HG03280 (cell line): Measurements from ENCODE around the gene OR4C12.
"Not testable (repeated sequence)": the region's sequence is repeated elsewhere in the genome, so short reads cannot be mapped to it uniquely, and the experiment has no call there.

ENCODE experiments used
- ATAC-seq: cut with Tn5 transposase; IDR thresholded peaks from one replicate; pipeline ENCODE4 v1.9.1; 2021; ENCODE audit warnings: mild to moderate bottlenecking, moderate library complexity; ENCODE audit not compliant: unreplicated experiment

The OR4C12 gene

DNA sequence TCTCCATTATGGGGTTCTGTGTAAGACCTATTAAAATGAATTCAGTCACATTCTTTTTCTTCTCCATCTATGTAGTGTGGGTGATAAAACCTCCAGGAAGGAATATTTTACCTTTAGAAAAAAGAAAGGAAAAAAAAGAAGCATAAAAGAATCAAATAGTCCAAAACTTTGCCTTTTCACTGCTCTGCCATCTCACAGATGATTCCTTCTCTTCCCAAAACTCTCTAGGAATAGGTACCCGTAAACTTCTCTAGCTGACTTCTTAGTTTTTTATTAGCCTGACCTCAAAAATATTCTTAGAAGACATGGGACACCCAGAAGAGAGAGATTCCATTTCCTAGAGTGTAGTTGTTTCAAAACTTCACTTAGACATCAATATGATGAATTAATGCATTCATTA lies at the start of gene OR4C12:
OR4C12 (minus strand) TSS at position 101 of the 400 bp plus-strand sequence; CDS start at position 67, 34 bp downstream.
- ATAC-seq = not testable (repeated sequence)

DNA sequence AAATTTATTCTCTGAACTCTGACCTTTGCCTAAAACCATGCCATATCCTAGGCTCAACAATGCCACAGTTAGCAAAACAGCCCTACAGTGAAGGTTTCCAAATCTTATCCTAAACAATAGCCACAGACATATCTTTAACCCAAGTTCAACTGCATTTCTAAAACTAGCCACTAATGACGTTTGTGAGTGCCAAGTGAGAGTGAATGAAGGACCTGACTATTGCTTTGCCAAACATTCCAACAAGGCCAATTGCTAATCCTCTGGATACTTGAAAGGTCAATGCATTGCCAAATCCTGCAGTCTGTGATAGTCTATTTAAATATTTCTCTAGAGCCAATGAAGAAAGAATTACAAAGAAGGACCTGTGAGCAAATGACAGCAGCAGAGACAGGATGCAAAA lies 47.9 kb upstream of the OR4C12 start:
- no peak for ATAC-seq

- ATAC-seq = no peak
Observed at GRCh38 chr11:49995565-49995964, 13.2 kb upstream of the OR4C12 start.

- ATAC-seq = not testable (repeated sequence)
Observed at GRCh38 chr11:49973439-49973838, 8.9 kb downstream of the OR4C12 start.

DNA sequence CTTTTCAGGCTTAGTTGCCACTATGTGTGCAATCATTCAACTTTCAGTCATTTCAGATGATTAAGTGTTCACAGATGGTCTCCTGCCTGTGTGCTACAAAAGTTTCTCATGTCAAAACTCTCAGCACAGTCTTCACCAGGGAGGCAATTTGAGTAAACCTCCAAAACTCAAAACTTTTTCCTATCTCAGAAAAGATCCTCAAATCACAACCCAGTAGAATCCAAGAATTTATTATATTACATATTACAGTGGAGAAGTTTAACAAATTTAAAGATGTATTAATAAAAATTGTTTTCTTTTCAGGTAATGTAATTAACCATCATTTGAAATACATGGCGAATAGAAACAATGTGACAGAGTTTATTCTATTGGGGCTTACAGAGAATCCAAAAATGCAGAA lies 30.2 kb downstream of the OR4C12 start, which contains the start of gene OR4C13:
OR4C13 (plus strand) TSS at position 301 of the 400 bp plus-strand sequence; CDS start at position 333, 32 bp downstream.
- no peak for ATAC-seq

DNA sequence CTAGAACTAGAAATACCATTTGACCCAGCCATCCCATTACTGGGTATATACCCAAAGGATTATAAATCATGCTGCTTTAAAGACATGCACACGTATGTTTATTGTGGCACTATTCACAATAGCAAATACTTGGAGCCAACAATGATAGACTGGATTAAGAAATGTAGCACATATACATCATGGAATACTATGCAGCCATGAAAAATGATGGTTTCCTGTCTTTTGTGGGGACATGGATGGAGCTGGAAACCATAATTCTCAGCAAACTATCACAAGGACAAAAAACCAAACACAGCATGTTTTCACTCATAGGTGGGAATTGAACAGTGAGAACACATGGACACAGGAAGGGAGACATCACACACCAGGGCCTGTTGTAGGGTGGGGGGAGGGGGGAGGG lies 33.6 kb downstream of the OR4C12 start:
- ATAC-seq = not testable (repeated sequence)
